PC-3 (cell line): ENCODE results near the gene APOM. TPM values are rescaled to one million over a fixed set of nuclear protein-coding genes. Genes with fewer than 3 reads are reported as not detected.

ENCODE experiments used
- ATAC-seq: fragments of 200-7000 bp; cut with Tn5 transposase; 2 replicates; pipeline ENCODE4 v1.9.1; 2020; ENCODE audit warnings: mild to moderate bottlenecking, moderate library complexity
- BruUV-seq: library from RNA; stranded (reverse); fragments of 400-500 nt; replicated peaks from 2 replicates; lab custom pipeline; 2021; lab: Mats Ljungman, UMichigan
- CTCF ChIA-PET: fragments of 300-600 bp; sonication (Branson Sonifier 250); formaldehyde crosslinking; loops from one replicate; lab custom pipeline; 2022; ENCODE audit warnings: antibody characterized with exemption; lab: Charles Lee
- POLR2A ChIA-PET: fragments of 300-600 bp; sonication (Branson Sonifier 250); formaldehyde crosslinking; loops from one replicate; lab custom pipeline; 2022; ENCODE audit warnings: antibody characterized with exemption; ENCODE audit not compliant: unreplicated experiment; lab: Charles Lee
- DNase-seq: peaks from one replicate; pipeline ENCODE4 v3.0.0-alpha.2; 2015
- H2AFZ ChIP-seq: fragments of 300-600 bp; sonication (generic); 2 replicates; pipeline ENCODE4 v1.6.0; 2016; ENCODE audit warnings: antibody characterized with exemption, low read length
- H3F3A ChIP-seq: fragments of 300-600 bp; sonication (generic); one replicate; pipeline ENCODE4 v1.6.0; 2017; ENCODE audit warnings: antibody characterized with exemption, low read length, control low read depth, mild to moderate bottlenecking; ENCODE audit not compliant: unreplicated experiment
- H3K27ac ChIP-seq: fragments of 300-600 bp; sonication (generic); 2 replicates; pipeline ENCODE4 v1.5.1; 2016; ENCODE audit warnings: mild to moderate bottlenecking, low read length
- H3K27me3 ChIP-seq: fragments of 300-600 bp; sonication (generic); 2 replicates; pipeline ENCODE4 v1.6.1; 2016; ENCODE audit warnings: low read length, mixed read lengths
- H3K36me3 ChIP-seq: fragments of 300-600 bp; sonication (generic); 2 replicates; pipeline ENCODE4 v1.6.1; 2016; ENCODE audit warnings: low read depth, mixed run types, low read length, mixed read lengths
- H3K4me1 ChIP-seq: fragments of 300-600 bp; sonication (generic); 2 replicates; pipeline ENCODE4 v1.5.1; 2016; ENCODE audit warnings: low read length; ENCODE audit not compliant: insufficient read depth
- H3K4me2 ChIP-seq: fragments of 300-600 bp; sonication (generic); 2 replicates; pipeline ENCODE4 v1.6.0; 2016; ENCODE audit warnings: low read length
- H3K4me3 ChIP-seq: fragments of 300-600 bp; sonication (generic); 2 replicates; pipeline ENCODE4 v1.5.1; 2016; ENCODE audit warnings: mild to moderate bottlenecking, low read length, mixed read lengths
- H3K79me2 ChIP-seq: fragments of 300-600 bp; sonication (generic); 2 replicates; pipeline ENCODE4 v1.6.1; 2017; ENCODE audit warnings: low read length, mixed read lengths
- H3K9ac ChIP-seq: fragments of 300-600 bp; sonication (generic); 2 replicates; pipeline ENCODE4 v1.6.0; 2016; ENCODE audit warnings: mild to moderate bottlenecking, low read length
- H3K9me2 ChIP-seq: fragments of 300-600 bp; sonication (generic); replicated peaks from 2 replicates; pipeline ENCODE4 v1.6.1; 2016; ENCODE audit warnings: mixed run types, low read length, mixed read lengths
- H3K9me3 ChIP-seq: fragments of 300-600 bp; sonication (generic); 2 replicates; pipeline ENCODE4 v1.6.1; 2016; ENCODE audit warnings: low read length, mixed read lengths
- H4K20me1 ChIP-seq: fragments of 300-600 bp; sonication (generic); 2 replicates; pipeline ENCODE4 v1.6.1; 2016; ENCODE audit warnings: low read length, mixed read lengths
- EZH2 ChIP-seq: fragments of 300-600 bp; sonication (generic); IDR thresholded peaks from one replicate; pipeline ENCODE4 v1.6.1; 2017; ENCODE audit warnings: antibody characterized with exemption, mild to moderate bottlenecking, low read length; ENCODE audit not compliant: unreplicated experiment
- EZH2phosphoT487 ChIP-seq: fragments of 300-600 bp; sonication (generic); IDR thresholded peaks from 2 replicates; pipeline ENCODE4 v1.6.1; 2018; ENCODE audit warnings: mild to moderate bottlenecking, antibody characterized with exemption, low read length, borderline replicate concordance
- intact Hi-C: fragments of 100-400 bp; cut with micrococcal nuclease; formaldehyde crosslinking; loops from 2 replicates; pipeline ENCODE4 v1.9.0; 2023
- total RNA-seq: library from RNA; depleted of rRNA; stranded (reverse); fragments of >200 nt; gene quantifications from 2 replicates; pipeline ENCODE4 v1.2.3, GENCODE V29; 2014
- TF ChIP-seq, protein P1 (sequence below): fragments of 300-600 bp; sonication (generic); conservative IDR thresholded peaks from 2 replicates; pipeline ENCODE4 v1.5.1; 2017; ENCODE audit warnings: antibody characterized with exemption, low read depth, mild to moderate bottlenecking, low read length

Gene APOM
- total RNA-seq, 1 experiment from 2014 or later, result 2.2 TPM

DNA sequence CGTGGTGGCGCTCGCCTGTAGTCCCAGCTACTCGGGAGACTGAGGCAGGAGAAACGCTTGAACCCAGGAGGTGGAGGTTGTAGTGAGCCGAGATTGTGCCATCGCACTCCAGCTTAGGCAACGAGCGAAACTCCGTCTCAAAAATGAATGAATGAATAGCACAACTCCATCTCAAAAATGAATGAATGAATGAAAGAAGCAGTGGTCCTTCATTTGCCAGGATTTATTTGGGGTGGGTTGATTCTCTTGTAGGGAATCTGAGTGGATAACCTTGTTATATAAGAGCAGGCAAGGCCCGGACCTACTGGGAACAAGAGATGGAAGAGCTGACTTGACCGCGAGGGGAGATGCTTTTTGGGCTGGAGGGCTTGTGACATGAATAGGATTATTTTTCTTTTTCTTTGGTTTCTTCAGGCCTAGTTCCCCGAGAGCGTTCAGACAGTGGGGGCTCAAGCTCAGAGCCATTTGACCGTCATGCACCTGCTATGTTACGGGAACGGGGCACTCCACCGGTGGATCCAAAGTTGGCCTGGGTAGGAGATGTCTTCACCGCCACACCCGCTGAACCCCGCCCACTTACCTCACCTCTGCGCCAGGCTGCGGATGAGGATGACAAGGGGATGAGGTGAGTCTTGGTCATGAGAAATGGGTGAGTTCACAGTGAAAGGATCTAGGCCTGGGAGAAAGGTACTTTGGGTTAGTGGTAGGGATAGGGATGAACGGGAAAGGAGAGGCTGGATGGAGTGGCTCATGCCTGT lies 25.3 kb upstream of the APOM start:
- no peak for DNase-seq

DNA sequence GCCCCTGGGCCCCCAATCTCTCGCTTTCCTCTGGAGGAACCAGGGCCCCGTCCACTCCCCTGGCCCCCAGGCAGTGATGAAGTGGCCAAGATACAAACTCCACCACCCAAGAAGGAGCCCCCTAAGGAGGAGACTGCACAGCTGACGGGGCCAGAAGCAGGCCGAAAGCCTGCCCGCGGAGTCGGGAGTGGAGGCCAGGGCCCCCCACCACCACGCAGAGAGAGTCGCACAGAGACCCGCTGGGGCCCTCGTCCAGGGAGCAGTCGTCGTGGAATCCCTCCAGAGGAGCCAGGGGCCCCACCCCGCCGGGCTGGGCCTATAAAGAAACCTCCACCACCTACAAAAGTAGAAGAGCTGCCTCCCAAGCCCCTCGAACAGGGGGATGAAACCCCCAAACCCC lies 24.5 kb upstream of the APOM start:
- Histone ChIP-seq H3K27ac (no peak overlapping the region), H3K4me2 (no peak overlapping the region), H3K4me1 (no peaks in the 10 kb centered on the region), H3K9ac (no peak overlapping the region), H3K9me2 (no peaks in the 10 kb centered on the region), H3K79me2 (no peaks in the 10 kb centered on the region; the same call in 1 of the 2 replicates), H2AFZ (no peak overlapping the region), H4K20me1 (peaks cover 3% of the 10 kb centered on the region; the same call in 1 of the 2 replicates), H3F3A (no peaks in the 10 kb centered on the region), H3K4me3 (no peak overlapping the region), H3K27me3 (no peaks in the 10 kb centered on the region), H3K9me3 (no peaks in the 10 kb centered on the region), H3K36me3 (peaks cover 93% of the 10 kb centered on the region)
- TF ChIP-seq EZH2phosphoT487 (no peak), EZH2 (no peak)
- TF ChIP-seq, protein P1, sequence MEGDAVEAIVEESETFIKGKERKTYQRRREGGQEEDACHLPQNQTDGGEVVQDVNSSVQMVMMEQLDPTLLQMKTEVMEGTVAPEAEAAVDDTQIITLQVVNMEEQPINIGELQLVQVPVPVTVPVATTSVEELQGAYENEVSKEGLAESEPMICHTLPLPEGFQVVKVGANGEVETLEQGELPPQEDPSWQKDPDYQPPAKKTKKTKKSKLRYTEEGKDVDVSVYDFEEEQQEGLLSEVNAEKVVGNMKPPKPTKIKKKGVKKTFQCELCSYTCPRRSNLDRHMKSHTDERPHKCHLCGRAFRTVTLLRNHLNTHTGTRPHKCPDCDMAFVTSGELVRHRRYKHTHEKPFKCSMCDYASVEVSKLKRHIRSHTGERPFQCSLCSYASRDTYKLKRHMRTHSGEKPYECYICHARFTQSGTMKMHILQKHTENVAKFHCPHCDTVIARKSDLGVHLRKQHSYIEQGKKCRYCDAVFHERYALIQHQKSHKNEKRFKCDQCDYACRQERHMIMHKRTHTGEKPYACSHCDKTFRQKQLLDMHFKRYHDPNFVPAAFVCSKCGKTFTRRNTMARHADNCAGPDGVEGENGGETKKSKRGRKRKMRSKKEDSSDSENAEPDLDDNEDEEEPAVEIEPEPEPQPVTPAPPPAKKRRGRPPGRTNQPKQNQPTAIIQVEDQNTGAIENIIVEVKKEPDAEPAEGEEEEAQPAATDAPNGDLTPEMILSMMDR, result no peak
- DNase-seq, result no peak
- POLR2A ChIA-PET, result no interaction called here
- ATAC-seq, result no peak
- CTCF ChIA-PET, result no interaction called here
- BruUV-seq, result no TSS peak
- intact Hi-C loops, result no loop called here

More for the DNA sequence above, 25.3 kb upstream of the APOM start:
- Histone ChIP-seq H3K4me1 (no peaks in the 10 kb centered on the region), H3K9me3 (no peaks in the 10 kb centered on the region), H3K36me3 (peaks cover 93% of the 10 kb centered on the region), H3F3A (no peaks in the 10 kb centered on the region), H3K9ac (no peak overlapping the region), H3K79me2 (peaks cover 6% of the 10 kb centered on the region; the same call in 1 of the 2 replicates), H3K4me2 (no peak overlapping the region), H3K27me3 (no peaks in the 10 kb centered on the region), H3K27ac (no peak overlapping the region), H2AFZ (no peak overlapping the region), H3K9me2 (no peaks in the 10 kb centered on the region), H4K20me1 (peaks cover 3% of the 10 kb centered on the region; the same call in 1 of the 2 replicates), H3K4me3 (no peak overlapping the region)
- TF ChIP-seq EZH2phosphoT487 (no peak), EZH2 (no peak)
- TF ChIP-seq, protein P1, result no peak
- intact Hi-C loops, result no loop called here
- POLR2A ChIA-PET, result no interaction called here
- no peak for ATAC-seq
- CTCF ChIA-PET, result no interaction called here
- BruUV-seq, result no TSS peak

- ATAC-seq, result no peak
- H3K79me2 ChIP-seq, result no peaks in the 10 kb centered on the region; the same call in 1 of the 2 replicates
- CTCF ChIA-PET, result no interaction called here
Measured at GRCh38 chr6:31631681-31632278, 23.9 kb upstream of the APOM start.

More at GRCh38 chr6:31631681-31632278, 23.9 kb upstream of the APOM start:
- peaks cover 3% of the 10 kb centered on the region; the same call in 1 of the 2 replicates for H4K20me1 ChIP-seq
- H3K27ac ChIP-seq, result no peak overlapping the region
- H3K9me3 ChIP-seq, result no peaks in the 10 kb centered on the region
- H3F3A ChIP-seq, result no peaks in the 10 kb centered on the region
- H3K4me1 ChIP-seq, result no peaks in the 10 kb centered on the region
- no TSS peak for BruUV-seq
- TF ChIP-seq, protein P1, result no peak
- TF ChIP-seq EZH2phosphoT487, result no peak
- no peak for TF ChIP-seq EZH2
- no peak overlapping the region for H3K9ac ChIP-seq
- POLR2A ChIA-PET, result no interaction called here
- no peak overlapping the region for H2AFZ ChIP-seq
- H3K27me3 ChIP-seq, result no peaks in the 10 kb centered on the region
- H3K4me2 ChIP-seq, result no peak overlapping the region
- no peak overlapping the region for H3K4me3 ChIP-seq
- no peak for DNase-seq
- intact Hi-C loops, result no loop called here
- peaks cover 93% of the 10 kb centered on the region for H3K36me3 ChIP-seq
- no peaks in the 10 kb centered on the region for H3K9me2 ChIP-seq
